ENCODE data around the gene RTN1. TPM values are rescaled to one million over a fixed set of nuclear protein-coding genes. Genes with fewer than 3 reads are reported as not detected.

Gene RTN1
- total RNA-seq, 2 donors from 2014 or later: not detected

GRCh38 chr14:59633486-59633885 is 237.1 kb downstream of the RTN1 start:
- H3K36me3 Mint-ChIP-seq: no peaks in the 10 kb centered on the region
- ATAC-seq (no peak), DNase-seq (ENCODE audit: low spot score) (no peak)
- no peak overlapping the region for H3K27ac Mint-ChIP-seq
- no peaks in the 10 kb centered on the region for H3K4me1 Mint-ChIP-seq (ENCODE audit: low read depth in 2 of 2)
- peaks cover 34 to 55% of the 10 kb centered on the region in 2 donors for H3K27me3 Mint-ChIP-seq
- H3K9me3 Mint-ChIP-seq: no peaks in the 10 kb centered on the region
- H3K4me3 Mint-ChIP-seq: no peak overlapping the region

- H3K36me3 Mint-ChIP-seq: no peaks in the 10 kb centered on the region
- H3K4me3 Mint-ChIP-seq: no peak overlapping the region
- DNase-seq (ENCODE audit: low spot score): no peak
- peaks cover 34 to 55% of the 10 kb centered on the region in 2 donors for H3K27me3 Mint-ChIP-seq
- H3K9me3 Mint-ChIP-seq: no peaks in the 10 kb centered on the region
- no peak overlapping the region for H3K27ac Mint-ChIP-seq
- H3K4me1 Mint-ChIP-seq (ENCODE audit: low read depth in 2 of 2): no peaks in the 10 kb centered on the region
- no peak for ATAC-seq
Observed at GRCh38 chr14:59632381-59632780, 238.2 kb downstream of the RTN1 start.

DNA sequence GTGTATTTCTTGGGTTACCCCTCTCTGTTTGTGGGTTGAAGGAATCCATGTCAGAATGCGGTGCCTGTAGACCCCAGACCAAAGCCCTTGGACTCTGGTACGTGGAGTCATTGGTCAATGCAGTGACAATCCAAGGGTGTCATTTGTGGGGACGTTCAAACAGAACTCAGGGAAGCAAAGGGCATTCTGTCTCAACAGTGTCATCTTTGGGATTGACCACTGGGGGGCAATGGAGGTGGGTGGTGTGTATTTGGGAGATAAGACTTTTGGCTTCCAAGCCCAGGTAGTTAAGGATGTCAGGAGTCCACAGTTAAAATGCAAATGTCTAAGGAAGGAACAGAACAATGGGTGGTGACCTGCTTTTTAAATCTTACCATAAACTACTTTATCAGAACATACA is 239.3 kb downstream of the RTN1 start:
- H3K4me3 Mint-ChIP-seq: no peak overlapping the region
- H3K27me3 Mint-ChIP-seq: peaks cover 38 to 63% of the 10 kb centered on the region in 2 donors
- H3K9me3 Mint-ChIP-seq: no peaks in the 10 kb centered on the region
- ATAC-seq: no peak
- H3K27ac Mint-ChIP-seq: no peak overlapping the region
- no peaks in the 10 kb centered on the region for H3K4me1 Mint-ChIP-seq (ENCODE audit: low read depth in 2 of 2)
- DNase-seq (ENCODE audit: low spot score): no peak
- H3K36me3 Mint-ChIP-seq: no peaks in the 10 kb centered on the region

DNA sequence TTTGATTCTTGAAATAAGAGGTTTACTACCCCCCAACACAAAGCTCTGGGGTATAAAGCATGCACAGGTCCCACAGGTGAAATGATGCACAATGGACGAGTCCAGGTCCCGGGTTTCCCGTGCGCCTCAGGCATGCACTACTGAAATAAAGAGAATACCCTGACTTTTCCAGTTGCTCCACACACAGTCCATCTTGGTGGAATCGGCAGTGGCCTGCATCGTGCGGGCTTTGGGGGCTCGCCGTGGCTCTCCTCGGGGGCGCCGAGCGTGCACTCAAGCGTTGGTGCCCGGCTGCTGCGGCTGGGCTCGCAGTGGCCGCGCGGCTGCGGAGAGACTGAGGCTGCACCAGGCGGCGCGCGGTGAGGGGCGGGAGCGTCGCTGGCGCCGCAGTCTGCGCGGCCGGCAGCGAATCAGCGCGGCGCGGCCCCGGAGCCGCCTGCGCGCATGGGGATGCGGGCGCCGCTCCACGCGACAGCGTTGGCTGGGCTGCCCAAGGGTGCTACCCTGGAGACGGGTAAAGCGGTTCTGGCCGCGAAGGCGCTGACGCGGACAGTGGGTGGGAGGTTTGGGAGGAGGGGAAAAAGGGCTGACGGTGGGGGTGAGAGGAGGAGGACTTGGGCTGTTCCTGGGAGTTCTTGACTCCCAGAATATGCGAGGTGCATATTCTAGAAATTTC is 240.2 kb downstream of the RTN1 start:
- Mint-ChIP-seq H3K9me3 (no peaks in the 10 kb centered on the region), H3K27me3 (peaks cover 38 to 63% of the 10 kb centered on the region in 2 donors), H3K27ac (no peak overlapping the region), H3K36me3 (no peaks in the 10 kb centered on the region), H3K4me1 (ENCODE audit: low read depth in 2 of 2) (no peaks in the 10 kb centered on the region), H3K4me3 (no peak overlapping the region)
- ATAC-seq: peak in 1 of 2 donors; percentile 43
- DNase-seq (ENCODE audit: low spot score): no peak

DNA sequence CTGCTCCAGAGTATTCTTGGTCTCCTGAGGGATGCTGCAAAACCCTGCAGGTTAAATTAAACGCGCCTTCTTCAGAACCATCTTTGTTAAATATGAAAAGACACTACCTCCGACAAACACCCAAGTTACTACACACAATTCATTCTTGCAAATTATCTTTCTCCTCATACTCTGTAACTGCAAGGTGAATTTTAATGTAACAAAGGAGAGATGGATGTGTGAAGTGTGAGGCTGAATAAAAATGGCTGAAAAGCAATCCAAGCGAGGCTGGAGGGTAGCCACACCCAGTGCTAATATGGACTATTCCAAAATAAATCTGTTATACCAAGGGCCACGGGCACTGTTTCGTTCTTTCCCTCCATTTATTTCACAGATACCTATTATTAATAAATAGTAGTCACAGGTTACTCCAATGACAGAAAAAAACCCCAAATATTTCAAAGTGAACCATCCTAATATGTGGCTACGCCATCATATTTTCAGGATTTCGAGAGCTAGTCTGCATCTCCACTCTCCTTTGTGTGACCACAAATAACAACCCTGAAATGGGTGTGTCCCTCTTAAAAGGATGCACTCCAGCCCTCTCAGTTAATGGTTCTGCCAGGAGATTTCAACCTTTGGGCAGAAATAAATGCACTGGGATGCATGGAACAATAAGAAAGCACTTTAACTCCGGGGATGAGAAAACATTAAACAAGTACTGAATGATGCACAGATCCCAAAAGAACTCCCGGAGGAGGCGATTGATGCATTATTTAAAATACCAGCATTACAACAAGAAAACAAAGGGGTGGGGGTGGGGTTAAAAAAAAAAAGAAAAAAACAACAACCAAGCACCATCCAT is 240.9 kb downstream of the RTN1 start:
- no peak overlapping the region for H3K4me3 Mint-ChIP-seq
- H3K9me3 Mint-ChIP-seq: no peaks in the 10 kb centered on the region
- no peak for ATAC-seq
- H3K27ac Mint-ChIP-seq: no peak overlapping the region
- no peaks in the 10 kb centered on the region for H3K36me3 Mint-ChIP-seq
- peaks cover 37 to 56% of the 10 kb centered on the region in 2 donors for H3K27me3 Mint-ChIP-seq
- DNase-seq (ENCODE audit: low spot score): no peak
- H3K4me1 Mint-ChIP-seq (ENCODE audit: low read depth in 2 of 2): no peaks in the 10 kb centered on the region

DNA sequence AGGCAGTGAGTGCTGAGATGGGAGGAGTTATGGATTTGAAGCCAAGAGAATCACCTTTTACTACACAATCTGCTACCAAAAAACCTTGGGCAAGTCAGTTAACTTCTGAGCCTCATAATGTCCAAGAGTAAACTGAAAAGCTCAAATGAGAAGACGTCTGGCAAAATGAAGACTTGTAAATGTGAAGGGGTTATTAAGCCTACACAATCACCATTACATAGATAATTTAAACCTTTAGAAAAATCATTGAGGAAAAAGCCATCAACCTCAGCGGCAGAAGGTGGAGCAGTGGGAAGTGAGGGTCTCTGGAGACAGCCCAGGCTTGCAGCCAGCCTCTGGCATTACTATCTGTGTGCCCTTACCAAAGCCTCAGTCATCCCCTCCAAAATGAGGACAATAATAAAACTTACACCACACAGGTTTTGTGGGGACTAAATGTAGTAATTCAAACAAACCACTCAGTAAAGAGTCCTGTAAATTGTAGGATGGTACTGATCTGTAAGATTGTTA is 243.5 kb downstream of the RTN1 start:
- Mint-ChIP-seq H3K36me3 (no peaks in the 10 kb centered on the region), H3K9me3 (no peaks in the 10 kb centered on the region), H3K4me1 (ENCODE audit: low read depth in 2 of 2) (no peaks in the 10 kb centered on the region), H3K27ac (no peak overlapping the region), H3K4me3 (no peak overlapping the region), H3K27me3 (peaks cover 25 to 36% of the 10 kb centered on the region in 2 donors)
- DNase-seq (ENCODE audit: low spot score): no peak
- no peak for ATAC-seq

- Mint-ChIP-seq H3K27ac (no peak overlapping the region), H3K36me3 (no peaks in the 10 kb centered on the region), H3K27me3 (peaks cover 10 to 32% of the 10 kb centered on the region in 2 donors), H3K4me3 (no peak overlapping the region), H3K9me3 (no peaks in the 10 kb centered on the region), H3K4me1 (ENCODE audit: low read depth in 2 of 2) (no peaks in the 10 kb centered on the region)
- DNase-seq (ENCODE audit: low spot score) (no peak), ATAC-seq (no peak)
Observed at GRCh38 chr14:59622631-59623030, 247.9 kb downstream of the RTN1 start.

GRCh38 chr14:59619061-59619460 is 251.5 kb downstream of the RTN1 start:
- H3K27ac Mint-ChIP-seq: no peak overlapping the region
- no peaks in the 10 kb centered on the region for H3K9me3 Mint-ChIP-seq
- no peaks in the 10 kb centered on the region for H3K36me3 Mint-ChIP-seq
- peaks cover 7 to 25% of the 10 kb centered on the region in 2 donors for H3K27me3 Mint-ChIP-seq
- DNase-seq (ENCODE audit: low spot score) (no peak), ATAC-seq (no peak)
- no peak overlapping the region for H3K4me3 Mint-ChIP-seq
- H3K4me1 Mint-ChIP-seq (ENCODE audit: low read depth in 2 of 2): no peaks in the 10 kb centered on the region

GRCh38 chr14:59601056-59601455 is 269.5 kb downstream of the RTN1 start:
- DNase-seq (ENCODE audit: low spot score) (no peak), ATAC-seq (no peak)
- H3K4me1 Mint-ChIP-seq (ENCODE audit: low read depth in 2 of 2): peaks cover 0 to 5% of the 10 kb centered on the region in 2 donors
- peaks cover 23 to 37% of the 10 kb centered on the region in 2 donors for H3K27me3 Mint-ChIP-seq
- no peaks in the 10 kb centered on the region for H3K36me3 Mint-ChIP-seq
- H3K27ac Mint-ChIP-seq: no peak overlapping the region
- no peaks in the 10 kb centered on the region for H3K9me3 Mint-ChIP-seq
- no peak overlapping the region for H3K4me3 Mint-ChIP-seq

DNA sequence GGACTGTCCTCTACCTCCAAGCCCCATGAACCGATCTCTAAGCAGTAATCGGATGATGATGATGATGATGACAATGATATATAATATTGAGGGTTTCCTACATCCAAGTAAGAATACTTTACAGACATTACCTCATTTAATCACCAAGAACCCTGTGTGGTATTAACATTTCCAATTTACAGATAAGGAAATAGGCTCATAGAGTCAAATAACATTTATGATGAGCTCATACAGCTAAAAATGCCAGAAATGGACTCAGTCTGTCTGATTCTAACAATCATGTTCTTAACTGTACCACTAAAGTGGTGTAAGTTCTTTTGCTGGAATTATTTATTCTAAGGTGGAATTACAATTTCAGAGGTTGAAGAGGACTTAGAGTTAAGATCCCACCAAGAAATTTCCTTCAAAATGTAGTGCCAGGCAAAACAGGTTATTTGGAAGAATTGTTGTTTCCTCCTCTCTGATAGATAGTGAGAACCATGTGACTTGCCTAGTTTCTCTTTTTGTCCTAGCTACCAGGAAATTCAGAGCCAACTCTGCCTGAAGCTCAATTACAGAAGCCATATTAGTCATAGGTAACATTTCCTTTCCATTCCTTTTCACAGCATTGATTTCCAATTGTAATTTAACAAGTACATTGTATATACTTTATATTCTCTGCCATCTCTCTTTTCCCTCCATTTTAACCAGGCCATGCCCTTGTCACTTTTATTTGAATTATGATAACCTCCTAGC is 270.2 kb downstream of the RTN1 start:
- no peaks in the 10 kb centered on the region for H3K36me3 Mint-ChIP-seq
- H3K27ac Mint-ChIP-seq: no peak overlapping the region
- H3K4me1 Mint-ChIP-seq (ENCODE audit: low read depth in 2 of 2): peaks cover 0 to 5% of the 10 kb centered on the region in 2 donors
- ATAC-seq: no peak
- no peak overlapping the region for H3K4me3 Mint-ChIP-seq
- H3K27me3 Mint-ChIP-seq: peaks cover 23 to 42% of the 10 kb centered on the region in 2 donors
- no peaks in the 10 kb centered on the region for H3K9me3 Mint-ChIP-seq
- DNase-seq (ENCODE audit: low spot score): no peak

GRCh38 chr14:59595071-59595470 is 275.5 kb downstream of the RTN1 start:
- no peak overlapping the region for H3K27ac Mint-ChIP-seq
- H3K9me3 Mint-ChIP-seq: peaks cover 2% of the 10 kb centered on the region

GRCh38 chr14:59591641-59592370 is 278.8 kb downstream of the RTN1 start:
- Mint-ChIP-seq H3K4me1 (ENCODE audit: low read depth in 2 of 2) (peaks cover 0 to 2% of the 10 kb centered on the region in 2 donors), H3K36me3 (no peaks in the 10 kb centered on the region), H3K27me3 (peaks cover 2 to 18% of the 10 kb centered on the region in 2 donors), H3K9me3 (peaks cover 2% of the 10 kb centered on the region), H3K27ac (no peak overlapping the region), H3K4me3 (no peak overlapping the region)
- ATAC-seq (no peak), DNase-seq (ENCODE audit: low spot score) (no peak)

More at GRCh38 chr14:59595071-59595470, 275.5 kb downstream of the RTN1 start:
- DNase-seq (ENCODE audit: low spot score) (no peak), ATAC-seq (no peak)
- no peaks in the 10 kb centered on the region for H3K4me1 Mint-ChIP-seq (ENCODE audit: low read depth in 2 of 2)
- H3K4me3 Mint-ChIP-seq: no peak overlapping the region
- no peaks in the 10 kb centered on the region for H3K36me3 Mint-ChIP-seq
- H3K27me3 Mint-ChIP-seq: peaks cover 15 to 41% of the 10 kb centered on the region in 2 donors

DNA sequence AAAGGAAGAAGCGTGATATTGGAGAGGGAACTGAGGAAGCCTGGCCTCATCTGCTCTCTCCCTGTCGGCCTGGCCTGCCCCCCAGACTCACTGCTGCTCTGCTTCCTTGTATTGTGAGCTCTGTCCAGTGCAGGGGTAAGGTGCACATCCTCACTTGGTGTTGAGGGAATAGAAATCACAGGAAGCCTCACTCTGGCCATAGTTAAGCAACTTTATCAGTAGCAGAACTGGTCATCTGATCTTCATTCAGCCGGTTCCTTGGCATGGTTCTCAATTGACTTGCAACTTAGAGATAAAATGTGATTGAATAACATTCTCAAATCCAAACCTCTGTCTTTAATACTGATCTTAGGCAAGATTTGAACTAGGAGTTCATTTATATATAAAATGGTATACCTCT is 282.5 kb downstream of the RTN1 start:
- no peak for ATAC-seq
- Mint-ChIP-seq H3K9me3 (peaks cover 2% of the 10 kb centered on the region), H3K27me3 (peaks cover 0 to 2% of the 10 kb centered on the region in 2 donors), H3K27ac (no peak overlapping the region), H3K36me3 (no peaks in the 10 kb centered on the region), H3K4me3 (no peak overlapping the region), H3K4me1 (ENCODE audit: low read depth in 2 of 2) (peaks cover 10 to 18% of the 10 kb centered on the region in 2 donors)
- no peak for DNase-seq (ENCODE audit: low spot score)

All from natural killer cell treated with Interleukin-12 subunit alpha and Interleukin-12 subunit beta and Interleukin-15 and Interleukin-18, amount 100 ng/mL, for 72 hours (primary cell).